PC-9 (cell line): ENCODE data around the gene ZFYVE9. TPM values are rescaled to one million over a fixed set of nuclear protein-coding genes. Genes with fewer than 3 reads are reported as not detected.

Experiments used
- BruUV-seq: library from RNA; stranded (reverse); fragments of 400-500 nt; replicated peaks from 2 replicates; lab custom pipeline; 2021; lab: Mats Ljungman, UMichigan
- CTCF ChIA-PET: fragments of 300-600 bp; sonication (Branson Sonifier 250); formaldehyde crosslinking; loops from one replicate; lab custom pipeline; 2022; ENCODE audit warnings: antibody characterized with exemption; lab: Charles Lee
- POLR2A ChIA-PET: fragments of 300-600 bp; sonication (Branson Sonifier 250); formaldehyde crosslinking; loops from one replicate; lab custom pipeline; 2022; ENCODE audit warnings: antibody characterized with exemption; ENCODE audit not compliant: unreplicated experiment; lab: Charles Lee
- DNase-seq, 2 experiments: peaks; one replicate each; pipeline versions ENCODE4 v3.0.0 to v3.0.0-alpha.2; 2015 to 2022; ENCODE audit warnings: mixed read lengths in 1 of 2
- H2AFZ ChIP-seq: fragments of 200-600 bp; sonication (generic); 2 replicates; pipeline ENCODE4 v1.8.1; 2017; ENCODE audit warnings: antibody characterized with exemption
- H3F3A ChIP-seq: fragments of 200-600 bp; sonication (generic); 2 replicates; pipeline ENCODE4 v1.8.1; 2017; ENCODE audit warnings: antibody characterized with exemption, mild to moderate bottlenecking, low read depth; ENCODE audit not compliant: insufficient read depth
- H3K27ac ChIP-seq: fragments of 200-600 bp; sonication (generic); 2 replicates; pipeline ENCODE4 v1.6.1; 2016; ENCODE audit warnings: mixed run types
- H3K27me3 ChIP-seq: fragments of 200-600 bp; sonication (generic); 2 replicates; pipeline ENCODE4 v1.6.1; 2016; ENCODE audit warnings: low read depth, mixed run types; ENCODE audit not compliant: insufficient read depth
- H3K36me3 ChIP-seq: fragments of 200-600 bp; sonication (generic); 2 replicates; pipeline ENCODE4 v1.6.1; 2016; ENCODE audit warnings: low read depth, mixed run types
- H3K4me1 ChIP-seq: fragments of 200-600 bp; sonication (generic); replicated peaks from 2 replicates; pipeline ENCODE4 v1.6.1; 2016; ENCODE audit warnings: mixed run types; ENCODE audit not compliant: insufficient read depth
- H3K4me2 ChIP-seq: fragments of 200-600 bp; sonication (generic); 2 replicates; pipeline ENCODE4 v1.6.1; 2017; ENCODE audit warnings: mixed run types
- H3K4me3 ChIP-seq: fragments of 200-600 bp; sonication (generic); 2 replicates; pipeline ENCODE4 v1.6.1; 2016; ENCODE audit warnings: mixed run types
- H3K79me2 ChIP-seq: fragments of 200-600 bp; sonication (generic); 2 replicates; pipeline ENCODE4 v1.6.1; 2017; ENCODE audit warnings: low read depth, mixed run types
- H3K9me2 ChIP-seq: fragments of 200-600 bp; sonication (generic); 2 replicates; pipeline ENCODE4 v1.8.1; 2017; ENCODE audit warnings: mild to moderate bottlenecking; ENCODE audit not compliant: insufficient read depth
- H3K9me3 ChIP-seq: fragments of 200-600 bp; sonication (generic); 2 replicates; pipeline ENCODE4 v1.8.1; 2016; ENCODE audit warnings: low read depth; ENCODE audit not compliant: insufficient read depth
- H4K20me1 ChIP-seq: fragments of 200-600 bp; sonication (generic); 2 replicates; pipeline ENCODE4 v1.8.1; 2017; ENCODE audit not compliant: insufficient read depth
- CTCF ChIP-seq: fragments of 200-600 bp; sonication (generic); conservative IDR thresholded peaks from 2 replicates; pipeline ENCODE4 v1.6.1; 2017; ENCODE audit warnings: mixed run types, antibody characterized with exemption, mild to moderate bottlenecking, moderate library complexity
- EZH2 ChIP-seq: fragments of 200-600 bp; sonication (generic); IDR thresholded peaks from 2 replicates; pipeline ENCODE4 v1.8.0; 2017; ENCODE audit warnings: antibody characterized with exemption, low read depth
- intact Hi-C: fragments of 100-400 bp; cut with micrococcal nuclease; formaldehyde crosslinking; loops from one replicate; pipeline ENCODE4 v1.10.0; 2022; ENCODE audit not compliant: unreplicated experiment
- total RNA-seq: library from RNA; stranded (reverse); gene quantifications from 2 replicates; pipeline ENCODE4 v1.2.3, GENCODE V29; 2021

ZFYVE9 gene
- total RNA-seq, 1 experiment from 2014 or later = 20.7 TPM

- DNase-seq = no peak
- BruUV-seq = no TSS peak
- H3K9me2 ChIP-seq = no peaks in the 10 kb centered on the region
- ChIA-PET POLR2A (no interaction called here), CTCF (no interaction called here)
- TF ChIP-seq CTCF (no peak), EZH2 (no peak)
- H3K4me2 ChIP-seq = no peak overlapping the region
- no peak overlapping the region for H3K27ac ChIP-seq
- no peak overlapping the region for H2AFZ ChIP-seq
- H3K36me3 ChIP-seq = no peaks in the 10 kb centered on the region
- no peaks in the 10 kb centered on the region for H3K9me3 ChIP-seq
- H3K27me3 ChIP-seq = no peaks in the 10 kb centered on the region
- H3K79me2 ChIP-seq = no peaks in the 10 kb centered on the region
- intact Hi-C loops = no loop called here
- H3F3A ChIP-seq = no peaks in the 10 kb centered on the region
- no peak overlapping the region for H3K4me3 ChIP-seq
- H3K4me1 ChIP-seq = peaks cover under 1% of the 10 kb centered on the region; the same call in 1 of the 2 replicates
- peaks cover 3% of the 10 kb centered on the region; the same call in 1 of the 2 replicates for H4K20me1 ChIP-seq
Observed at GRCh38 chr1:52153898-52154297, 12.0 kb downstream of the ZFYVE9 start.

- H3K27me3 ChIP-seq = no peaks in the 10 kb centered on the region
- intact Hi-C loops = no loop called here
- peaks cover 9% of the 10 kb centered on the region for H3K4me1 ChIP-seq
- no peaks in the 10 kb centered on the region for H3K9me3 ChIP-seq
- H2AFZ ChIP-seq = no peak overlapping the region
- H3K9me2 ChIP-seq = no peaks in the 10 kb centered on the region
- H3K4me3 ChIP-seq = no peak overlapping the region
- H3F3A ChIP-seq = no peaks in the 10 kb centered on the region
- TF ChIP-seq CTCF (no peak), EZH2 (no peak)
- no peak for DNase-seq
- H3K36me3 ChIP-seq = no peaks in the 10 kb centered on the region
- ChIA-PET CTCF (no interaction called here), POLR2A (no interaction called here)
- BruUV-seq = no TSS peak
- no peak overlapping the region for H3K27ac ChIP-seq
- H3K4me2 ChIP-seq = no peak overlapping the region
- H3K79me2 ChIP-seq = no peaks in the 10 kb centered on the region
- H4K20me1 ChIP-seq = no peaks in the 10 kb centered on the region
Observed at GRCh38 chr1:52156460-52156859, 14.6 kb downstream of the ZFYVE9 start.

- ChIA-PET CTCF (interaction anchor here (0.6 kb wide), 1 partner anchor 40 kb away, joined by 3 read pairs; no protein-coding TSS in a partner anchor), POLR2A (interaction anchor here (0.5 kb wide), 1 partner anchor 88 kb away, joined by 5 read pairs; no protein-coding TSS in a partner anchor)
- Histone ChIP-seq H3K4me1 (peaks cover 9% of the 10 kb centered on the region), H4K20me1 (no peaks in the 10 kb centered on the region), H3F3A (no peaks in the 10 kb centered on the region), H3K4me3 (no peak overlapping the region), H3K27me3 (no peaks in the 10 kb centered on the region), H3K36me3 (no peaks in the 10 kb centered on the region), H3K79me2 (no peaks in the 10 kb centered on the region), H2AFZ (no peak overlapping the region), H3K9me2 (no peaks in the 10 kb centered on the region), H3K4me2 (no peak overlapping the region), H3K9me3 (no peaks in the 10 kb centered on the region), H3K27ac (no peak overlapping the region)
- intact Hi-C loops = no loop called here
- no peak for DNase-seq
- TF ChIP-seq CTCF = no peak
- no peak for TF ChIP-seq EZH2
- BruUV-seq = no TSS peak
Observed at GRCh38 chr1:52157582-52157981, 15.7 kb downstream of the ZFYVE9 start.
